MM.1S (cell line): ENCODE results near the gene SLC26A5.
"Not testable (repeated sequence)": the region's sequence is repeated elsewhere in the genome, so short reads cannot be mapped to it uniquely, and the experiment has no call there.

ENCODE experiments used
- EZH2 ChIP-seq: fragments of 300-600 bp; sonication (generic); optimal IDR thresholded peaks from 2 replicates; pipeline ENCODE3; 2017; ENCODE audit warnings: low read depth, mild to moderate bottlenecking, antibody characterized with exemption, low read length, mixed read lengths
- EZH2phosphoT487 ChIP-seq: fragments of 300-600 bp; sonication (generic); IDR thresholded peaks from 2 replicates; pipeline ENCODE4 v1.6.1; 2018; ENCODE audit warnings: antibody characterized with exemption, low read length

DNA sequence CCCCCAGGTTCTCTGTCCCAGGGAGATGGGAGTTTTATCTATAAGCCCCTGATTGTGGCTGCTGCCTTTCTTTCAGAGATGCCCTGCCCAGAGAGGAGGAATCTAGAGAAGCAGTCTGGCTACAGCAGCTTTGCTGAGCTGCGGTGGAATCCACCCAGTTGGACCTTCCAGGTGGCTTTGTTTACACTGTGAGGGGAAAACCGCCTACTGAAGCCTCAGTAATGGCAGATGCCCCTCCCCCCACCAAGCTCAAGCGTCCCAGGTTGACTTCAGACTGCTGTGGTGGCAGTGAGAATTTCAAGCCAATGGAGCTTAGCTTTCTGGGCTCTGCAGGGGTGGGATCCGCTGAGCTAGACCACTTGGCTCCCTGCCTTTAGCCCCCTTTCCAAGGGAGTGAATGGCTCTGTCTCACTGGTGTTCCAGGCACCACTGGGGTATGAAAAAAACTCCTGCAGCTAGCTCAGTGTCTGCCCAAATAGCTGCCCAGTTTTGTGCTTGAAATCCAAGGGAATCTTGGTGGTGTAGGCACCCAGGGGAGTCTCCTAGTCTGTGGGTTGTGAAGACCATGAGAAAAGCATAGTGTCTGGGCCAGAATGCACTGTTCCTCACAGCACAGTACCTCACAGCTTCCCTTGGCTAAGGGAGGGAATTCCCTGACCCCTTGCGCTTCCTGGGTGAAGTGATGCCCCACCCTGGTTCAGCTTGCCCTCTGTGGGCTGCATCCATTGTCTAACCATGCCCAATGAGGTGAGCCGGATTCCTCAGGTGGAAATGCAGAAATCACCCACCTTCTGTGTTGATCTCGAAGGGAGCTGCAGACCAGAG is 40.0 kb downstream of the SLC26A5 start:
- not testable (repeated sequence) for TF ChIP-seq EZH2, EZH2phosphoT487
